Astrocyte of the cerebellum (primary cell): Measurements from ENCODE around the gene ARHGEF12.
A peak's percentile ranks its signal among the peaks of the same experiment; 100 is the strongest.

Source experiments
- DNase-seq: peaks from one replicate; pipeline ENCODE4 v3.0.0-alpha.2; 2011; ENCODE audit warnings: low read depth
- H3K4me3 ChIP-seq: 2 replicates; pipeline ENCODE4 v1.5.1; 2011; ENCODE audit warnings: mild to moderate bottlenecking, low read depth, low read length, moderate library complexity
- CTCF ChIP-seq: IDR thresholded peaks from 2 replicates; pipeline ENCODE4 v1.5.1; 2012; ENCODE audit warnings: low read length, low read depth, moderate library complexity, mild to moderate bottlenecking; ENCODE audit errors: missing control alignments
- in situ Hi-C: cut with HindIII; loops from 2 replicates; pipeline ENCODE4 v1.10.0; 2017; ENCODE audit warnings: low sequenced_read_pairs

Gene ARHGEF12

GRCh38 chr11:120404495-120404894, 68.3 kb downstream of the ARHGEF12 start:
- in situ Hi-C loops = no loop called here
- no peak for TF ChIP-seq CTCF
- no peak overlapping the region for H3K4me3 ChIP-seq
- no peak for DNase-seq

GRCh38 chr11:120409655-120410054, 73.4 kb downstream of the ARHGEF12 start:
- in situ Hi-C loops = no loop called here
- TF ChIP-seq CTCF = no peak
- DNase-seq = no peak
- H3K4me3 ChIP-seq = no peak overlapping the region

- DNase-seq = no peak
- no peak for TF ChIP-seq CTCF
- in situ Hi-C loops = no loop called here
- no peak overlapping the region for H3K4me3 ChIP-seq
Measured at GRCh38 chr11:120410622-120411380, 74.6 kb downstream of the ARHGEF12 start.

GRCh38 chr11:120413480-120413879, 77.3 kb downstream of the ARHGEF12 start:
- peak; percentile 44 for DNase-seq
- H3K4me3 ChIP-seq = no peak overlapping the region
- in situ Hi-C loops = no loop called here
- no peak for TF ChIP-seq CTCF

GRCh38 chr11:120420572-120420971, 84.4 kb downstream of the ARHGEF12 start:
- TF ChIP-seq CTCF = no peak
- in situ Hi-C loops = no loop called here
- no peak overlapping the region for H3K4me3 ChIP-seq
- no peak for DNase-seq

GRCh38 chr11:120424185-120424969, 88.2 kb downstream of the ARHGEF12 start:
- TF ChIP-seq CTCF = no peak
- DNase-seq = no peak
- no peak overlapping the region for H3K4me3 ChIP-seq
- in situ Hi-C loops = no loop called here
